GM23338 (cell line): ENCODE results near the gene LYZL2. TPM values are rescaled to one million over a fixed set of nuclear protein-coding genes. Genes with fewer than 3 reads are reported as not detected.

Experiments used
- ATAC-seq: fragments of 200-7000 bp; cut with Tn5 transposase; 3 replicates; pipeline ENCODE4 v1.9.1; 2020
- DNase-seq: peaks from one replicate; pipeline ENCODE4 v3.0.0-alpha.2; 2015; ENCODE audit warnings: low spot score
- H2AFZ ChIP-seq: fragments of 200-600 bp; sonication (generic); 2 replicates; pipeline ENCODE4 v1.8.0; 2016; ENCODE audit warnings: antibody characterized with exemption, mild to moderate bottlenecking, moderate library complexity
- H3F3A ChIP-seq: fragments of 200-600 bp; sonication (generic); replicated peaks from 2 replicates; pipeline ENCODE4 v1.8.0; 2017; ENCODE audit warnings: antibody characterized with exemption, mixed run types, low read depth
- H3K27ac ChIP-seq: fragments of 200-600 bp; sonication (generic); 2 replicates; pipeline ENCODE4 v1.6.1; 2016; ENCODE audit warnings: low read depth
- H3K27me3 ChIP-seq: fragments of 200-600 bp; sonication (generic); 2 replicates; pipeline ENCODE4 v1.8.0; 2016; ENCODE audit warnings: mild to moderate bottlenecking, mixed run types, moderate library complexity; ENCODE audit not compliant: insufficient read depth
- H3K36me3 ChIP-seq: fragments of 200-600 bp; sonication (generic); 2 replicates; pipeline ENCODE4 v1.8.0; 2016; ENCODE audit warnings: mild to moderate bottlenecking; ENCODE audit not compliant: insufficient read depth
- H3K4me1 ChIP-seq: fragments of 200-600 bp; sonication (generic); 2 replicates; pipeline ENCODE4 v1.8.0; 2016; ENCODE audit warnings: mild to moderate bottlenecking, moderate library complexity; ENCODE audit not compliant: insufficient read depth
- H3K4me2 ChIP-seq: fragments of 200-600 bp; sonication (generic); 2 replicates; pipeline ENCODE4 v1.7.1; 2017; ENCODE audit warnings: mixed run types
- H3K4me3 ChIP-seq: fragments of 200-600 bp; sonication (generic); 2 replicates; pipeline ENCODE4 v1.6.1; 2016; ENCODE audit warnings: mixed run types
- H3K79me2 ChIP-seq: fragments of 200-600 bp; sonication (generic); replicated peaks from 2 replicates; pipeline ENCODE4 v1.8.0; 2017; ENCODE audit warnings: mild to moderate bottlenecking; ENCODE audit not compliant: insufficient read depth
- H3K9me2 ChIP-seq: fragments of 200-600 bp; sonication (generic); 2 replicates; pipeline ENCODE4 v1.8.0; 2017; ENCODE audit not compliant: insufficient read depth
- H4K20me1 ChIP-seq: fragments of 200-600 bp; sonication (generic); replicated peaks from 2 replicates; pipeline ENCODE4 v1.8.0; 2017; ENCODE audit warnings: mild to moderate bottlenecking; ENCODE audit not compliant: insufficient read depth
- H3K27ac Mint-ChIP-seq: 2 replicates; pipeline ENCODE4 v1.8.0; 2020; ENCODE audit warnings: inconsistent platforms, mild to moderate bottlenecking, moderate library complexity, mixed read lengths
- H3K27me3 Mint-ChIP-seq: 3 replicates; pipeline ENCODE4 v1.8.0; 2022; ENCODE audit warnings: low read depth, mild to moderate bottlenecking, moderate library complexity, mixed read lengths, inconsistent platforms; ENCODE audit not compliant: insufficient read depth, poor library complexity
- H3K36me3 Mint-ChIP-seq: 3 replicates; pipeline ENCODE4 v1.8.0; 2021; ENCODE audit warnings: low read depth, mild to moderate bottlenecking, inconsistent platforms, moderate library complexity, mixed read lengths
- H3K4me1 Mint-ChIP-seq: 3 replicates; pipeline ENCODE4 v1.8.0; 2020; ENCODE audit warnings: mild to moderate bottlenecking, inconsistent platforms, mixed read lengths
- H3K4me3 Mint-ChIP-seq: 3 replicates; pipeline ENCODE4 v1.8.0; 2021; ENCODE audit warnings: moderate library complexity, mild to moderate bottlenecking, inconsistent platforms, mixed read lengths
- H3K9me3 Mint-ChIP-seq: 3 replicates; pipeline ENCODE4 v1.8.0; 2020; ENCODE audit warnings: moderate library complexity, mild to moderate bottlenecking, inconsistent platforms, mixed read lengths
- CREB1 ChIP-seq: fragments of 250-450 bp; sonication (Bioruptor Pico); IDR thresholded peaks from 2 replicates; pipeline ENCODE4 v1.5.0; 2020; ENCODE audit warnings: low read depth, mild to moderate bottlenecking, moderate library complexity
- ETS1 ChIP-seq: IDR thresholded peaks from 2 replicates; pipeline ENCODE4 v1.6.1; 2016; ENCODE audit warnings: antibody characterized with exemption
- EZH2phosphoT487 ChIP-seq: fragments of 200-600 bp; sonication (generic); IDR thresholded peaks from one replicate; pipeline ENCODE4 v1.8.1; 2018; ENCODE audit warnings: antibody characterized with exemption; ENCODE audit not compliant: unreplicated experiment
- JUNB ChIP-seq: IDR thresholded peaks from one replicate; pipeline ENCODE4 v1.6.1; 2016; ENCODE audit warnings: antibody characterized with exemption; ENCODE audit not compliant: unreplicated experiment
- NANOG ChIP-seq: IDR thresholded peaks from 2 replicates; pipeline ENCODE4 v1.6.1; 2016; ENCODE audit warnings: antibody characterized with exemption, borderline replicate concordance
- POLR2AphosphoS5 ChIP-seq: IDR thresholded peaks from 2 replicates; pipeline ENCODE4 v1.6.1; 2016; ENCODE audit warnings: antibody characterized with exemption, low read depth
- STAT1 ChIP-seq: IDR thresholded peaks from one replicate; pipeline ENCODE4 v1.6.1; 2016; ENCODE audit warnings: antibody characterized with exemption; ENCODE audit not compliant: unreplicated experiment
- ZNF114 ChIP-seq: fragments of 250-450 bp; sonication (Bioruptor Pico); IDR thresholded peaks from 2 replicates; pipeline ENCODE4 v1.5.0; 2020; ENCODE audit warnings: mild to moderate bottlenecking, moderate library complexity
- polyA plus RNA-seq: library from polyadenylated mRNA; unstranded; fragments of >200 nt; fragmentation: Nextera tagmentation; extraction: Ambion mirVana; gene quantifications from 2 replicates; pipeline ENCODE4 v1.2.1, GENCODE V29; 2016
- total RNA-seq: library from RNA; depleted of rRNA; stranded (reverse); fragments of >200 nt; shearing (Covaris generic); gene quantifications from 2 replicates; pipeline ENCODE4 v1.2.3, GENCODE V29; 2014
- TF ChIP-seq, protein P1 (sequence below): IDR thresholded peaks from one replicate; pipeline ENCODE4 v1.6.1; 2018; ENCODE audit warnings: antibody characterized with exemption; ENCODE audit not compliant: unreplicated experiment
- TF ChIP-seq, protein P2 (sequence below), 2 experiments: fragments of 200-600 bp in 1 of 2; sonication (generic) in 1 of 2; conservative IDR thresholded peaks; 2 replicates each; pipeline versions ENCODE4 v1.5.1 to v1.6.1; 2016 to 2017; ENCODE audit warnings: antibody characterized with exemption in 2 of 2, low read depth in 2 of 2, mild to moderate bottlenecking in 2 of 2, moderate library complexity in 1 of 2

LYZL2 gene
- total and polyA plus RNA-seq, 2 experiments from 2014 or later = not detected

DNA sequence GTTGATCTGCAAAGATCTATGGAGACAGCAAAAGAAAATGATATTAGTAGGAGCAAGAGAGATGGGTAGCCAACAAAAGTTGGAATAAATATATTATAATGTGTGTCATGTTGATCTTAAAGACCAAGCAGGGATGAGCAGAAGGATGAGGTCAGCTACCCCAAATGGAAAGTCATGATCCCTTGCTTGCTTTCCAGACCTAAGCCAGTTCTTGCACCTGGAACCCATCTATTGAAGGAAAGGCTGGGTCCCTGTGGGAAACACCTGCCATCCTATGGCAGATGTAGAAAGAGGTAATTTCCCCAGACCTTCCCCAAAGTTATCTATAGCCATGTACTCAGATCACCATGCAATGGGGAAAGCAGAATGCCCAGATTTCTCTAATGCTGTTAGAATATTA lies 52.5 kb downstream of the LYZL2 start:
- H3K4me1 ChIP-seq = peaks cover 21% of the 10 kb centered on the region
- TF ChIP-seq NANOG = no peak
- no peak for TF ChIP-seq ETS1
- TF ChIP-seq, protein P1, sequence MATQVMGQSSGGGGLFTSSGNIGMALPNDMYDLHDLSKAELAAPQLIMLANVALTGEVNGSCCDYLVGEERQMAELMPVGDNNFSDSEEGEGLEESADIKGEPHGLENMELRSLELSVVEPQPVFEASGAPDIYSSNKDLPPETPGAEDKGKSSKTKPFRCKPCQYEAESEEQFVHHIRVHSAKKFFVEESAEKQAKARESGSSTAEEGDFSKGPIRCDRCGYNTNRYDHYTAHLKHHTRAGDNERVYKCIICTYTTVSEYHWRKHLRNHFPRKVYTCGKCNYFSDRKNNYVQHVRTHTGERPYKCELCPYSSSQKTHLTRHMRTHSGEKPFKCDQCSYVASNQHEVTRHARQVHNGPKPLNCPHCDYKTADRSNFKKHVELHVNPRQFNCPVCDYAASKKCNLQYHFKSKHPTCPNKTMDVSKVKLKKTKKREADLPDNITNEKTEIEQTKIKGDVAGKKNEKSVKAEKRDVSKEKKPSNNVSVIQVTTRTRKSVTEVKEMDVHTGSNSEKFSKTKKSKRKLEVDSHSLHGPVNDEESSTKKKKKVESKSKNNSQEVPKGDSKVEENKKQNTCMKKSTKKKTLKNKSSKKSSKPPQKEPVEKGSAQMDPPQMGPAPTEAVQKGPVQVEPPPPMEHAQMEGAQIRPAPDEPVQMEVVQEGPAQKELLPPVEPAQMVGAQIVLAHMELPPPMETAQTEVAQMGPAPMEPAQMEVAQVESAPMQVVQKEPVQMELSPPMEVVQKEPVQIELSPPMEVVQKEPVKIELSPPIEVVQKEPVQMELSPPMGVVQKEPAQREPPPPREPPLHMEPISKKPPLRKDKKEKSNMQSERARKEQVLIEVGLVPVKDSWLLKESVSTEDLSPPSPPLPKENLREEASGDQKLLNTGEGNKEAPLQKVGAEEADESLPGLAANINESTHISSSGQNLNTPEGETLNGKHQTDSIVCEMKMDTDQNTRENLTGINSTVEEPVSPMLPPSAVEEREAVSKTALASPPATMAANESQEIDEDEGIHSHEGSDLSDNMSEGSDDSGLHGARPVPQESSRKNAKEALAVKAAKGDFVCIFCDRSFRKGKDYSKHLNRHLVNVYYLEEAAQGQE = no peak
- H3K27ac ChIP-seq = no peak overlapping the region
- no peaks in the 10 kb centered on the region for H3K36me3 ChIP-seq
- Mint-ChIP-seq H3K4me3 (no peak overlapping the region), H3K27ac (no peak overlapping the region), H3K4me1 (peaks cover 28% of the 10 kb centered on the region), H3K27me3 (no peaks in the 10 kb centered on the region), H3K9me3 (no peaks in the 10 kb centered on the region), H3K36me3 (no peaks in the 10 kb centered on the region)
- H2AFZ ChIP-seq = no peak overlapping the region
- no peaks in the 10 kb centered on the region for H3F3A ChIP-seq
- H3K9me2 ChIP-seq = 0 out of 2 replicates have a peak, but pooled peaks cover 9% of the 10 kb centered on the region
- H3K4me2 ChIP-seq = no peak overlapping the region
- no peaks in the 10 kb centered on the region for H4K20me1 ChIP-seq
- DNase-seq = no peak
- no peak for ATAC-seq
- no peaks in the 10 kb centered on the region for H3K79me2 ChIP-seq
- no peaks in the 10 kb centered on the region for H3K27me3 ChIP-seq
- no peak overlapping the region for H3K4me3 ChIP-seq

- Histone ChIP-seq H3K36me3 (no peaks in the 10 kb centered on the region), H3K27ac (no peak overlapping the region), H3K27me3 (no peaks in the 10 kb centered on the region), H2AFZ (0 out of 2 replicates have a peak overlapping the region, but pooled peaks have one; percentile 38), H3K4me2 (no peak overlapping the region), H4K20me1 (no peaks in the 10 kb centered on the region), H3K4me3 (no peak overlapping the region), H3F3A (no peaks in the 10 kb centered on the region), H3K79me2 (no peaks in the 10 kb centered on the region), H3K9me2 (0 out of 2 replicates have a peak, but pooled peaks cover 9% of the 10 kb centered on the region), H3K4me1 (peaks cover 21% of the 10 kb centered on the region)
- Mint-ChIP-seq H3K4me1 (peaks cover 28% of the 10 kb centered on the region), H3K27me3 (no peaks in the 10 kb centered on the region), H3K9me3 (no peaks in the 10 kb centered on the region), H3K4me3 (no peak overlapping the region), H3K36me3 (no peaks in the 10 kb centered on the region), H3K27ac (no peak overlapping the region)
- DNase-seq (no peak), ATAC-seq (no peak)
- no peak for TF ChIP-seq POLR2AphosphoS5
- TF ChIP-seq JUNB = no peak
- TF ChIP-seq, protein P2, sequence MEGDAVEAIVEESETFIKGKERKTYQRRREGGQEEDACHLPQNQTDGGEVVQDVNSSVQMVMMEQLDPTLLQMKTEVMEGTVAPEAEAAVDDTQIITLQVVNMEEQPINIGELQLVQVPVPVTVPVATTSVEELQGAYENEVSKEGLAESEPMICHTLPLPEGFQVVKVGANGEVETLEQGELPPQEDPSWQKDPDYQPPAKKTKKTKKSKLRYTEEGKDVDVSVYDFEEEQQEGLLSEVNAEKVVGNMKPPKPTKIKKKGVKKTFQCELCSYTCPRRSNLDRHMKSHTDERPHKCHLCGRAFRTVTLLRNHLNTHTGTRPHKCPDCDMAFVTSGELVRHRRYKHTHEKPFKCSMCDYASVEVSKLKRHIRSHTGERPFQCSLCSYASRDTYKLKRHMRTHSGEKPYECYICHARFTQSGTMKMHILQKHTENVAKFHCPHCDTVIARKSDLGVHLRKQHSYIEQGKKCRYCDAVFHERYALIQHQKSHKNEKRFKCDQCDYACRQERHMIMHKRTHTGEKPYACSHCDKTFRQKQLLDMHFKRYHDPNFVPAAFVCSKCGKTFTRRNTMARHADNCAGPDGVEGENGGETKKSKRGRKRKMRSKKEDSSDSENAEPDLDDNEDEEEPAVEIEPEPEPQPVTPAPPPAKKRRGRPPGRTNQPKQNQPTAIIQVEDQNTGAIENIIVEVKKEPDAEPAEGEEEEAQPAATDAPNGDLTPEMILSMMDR (conservative IDR thresholded peaks at IDR 0.05; ENCODE audit: low read depth in 2 of 2) = no peak
- no peak for TF ChIP-seq ZNF114 (CRISPR knock-in tag)
- TF ChIP-seq ETS1 = no peak
- TF ChIP-seq NANOG = no peak
- no peak for TF ChIP-seq EZH2phosphoT487
- no peak for TF ChIP-seq CREB1
- no peak for TF ChIP-seq STAT1
Measured at GRCh38 chr10:30576641-30577040, 52.9 kb downstream of the LYZL2 start.
